CD4-positive, alpha-beta T cell treated with Interleukin-4 for 1 hour (primary cell): ENCODE results near the gene ENPP4.
"Not testable (repeated sequence)": the region's sequence is repeated elsewhere in the genome, so short reads cannot be mapped to it uniquely, and the experiment has no call there.

Experiments
- DNase-seq, 2 donors: peaks; one replicate each; pipeline ENCODE4 v3.0.0-alpha.2; 2020 to 2022

ENPP4 gene

GRCh38 chr6:46129629-46130511 lies at the start of gene ENPP4:
Gene ENPP4 (plus strand): TSS chr6:46129989. CDS start chr6:46139584, 9,595 bp downstream.
- DNase-seq = peak; percentile 96 to 98

- DNase-seq = no peak
These were observed 49.7 kb upstream of the ENPP4 start for GRCh38 chr6:46080111-46080510.

GRCh38 chr6:46085688-46086087 lies 44.1 kb upstream of the ENPP4 start:
- not testable (repeated sequence) for DNase-seq

- DNase-seq = peak; percentile 57
These were observed 39.4 kb upstream of the ENPP4 start for GRCh38 chr6:46090115-46091079.

- no peak for DNase-seq
These were observed 38.7 kb upstream of the ENPP4 start for GRCh38 chr6:46091080-46091478.

- no peak for DNase-seq
These were observed 34.5 kb upstream of the ENPP4 start for GRCh38 chr6:46095251-46095650.

- DNase-seq = no peak
These were observed 32.4 kb upstream of the ENPP4 start for GRCh38 chr6:46097366-46097765.

- no peak for DNase-seq
These were observed 31.1 kb upstream of the ENPP4 start for GRCh38 chr6:46098678-46099077.

- no peak for DNase-seq
These were observed 29.8 kb upstream of the ENPP4 start for GRCh38 chr6:46099952-46100351.

GRCh38 chr6:46102123-46102522 lies 27.7 kb upstream of the ENPP4 start:
- no peak for DNase-seq

- no peak for DNase-seq
These were observed 26.2 kb upstream of the ENPP4 start for GRCh38 chr6:46103441-46104115.

- DNase-seq = no peak
These were observed 25.6 kb upstream of the ENPP4 start for GRCh38 chr6:46104209-46104608.

- DNase-seq = no peak
These were observed 24.2 kb upstream of the ENPP4 start for GRCh38 chr6:46105568-46105967.

- DNase-seq = no peak
These were observed 16.4 kb upstream of the ENPP4 start for GRCh38 chr6:46113370-46113769.

GRCh38 chr6:46115634-46116033 lies 14.2 kb upstream of the ENPP4 start:
- DNase-seq = no peak

- DNase-seq = no peak
These were observed 13.5 kb upstream of the ENPP4 start for GRCh38 chr6:46116289-46116688.

- no peak for DNase-seq
These were observed 11.6 kb upstream of the ENPP4 start for GRCh38 chr6:46118157-46118556.

- no peak for DNase-seq
These were observed 11.0 kb upstream of the ENPP4 start for GRCh38 chr6:46118836-46119235.

GRCh38 chr6:46119679-46120078 lies 10.1 kb upstream of the ENPP4 start:
- DNase-seq = not testable (repeated sequence)

- no peak for DNase-seq
These were observed 1.3 kb upstream of the ENPP4 start for GRCh38 chr6:46128476-46128875.

- DNase-seq = no peak
These were observed 529 bp upstream of the ENPP4 start for GRCh38 chr6:46129291-46129628.

GRCh38 chr6:46130666-46131065 lies 877 bp downstream of the ENPP4 start:
- DNase-seq = no peak

GRCh38 chr6:46131291-46131690 lies 1.5 kb downstream of the ENPP4 start:
- DNase-seq = not testable (repeated sequence)
